HEK293 (cell line): ENCODE measurements around the gene SNRPA1.
A peak's percentile ranks its signal among the peaks of the same experiment; 100 is the strongest.

Experiments used
- CTCF ChIA-PET: fragments of 350-600 bp; formaldehyde crosslinking; extraction: SDS; loops from one replicate; lab custom pipeline; 2021; ENCODE audit warnings: antibody characterized with exemption; lab: Yijun Ruan, JAX
- POLR2A ChIA-PET: fragments of 300-600 bp; formaldehyde crosslinking; extraction: SDS; loops from one replicate; lab custom pipeline; 2020; ENCODE audit warnings: antibody characterized with exemption, inconsistent platforms; lab: Yijun Ruan, JAX
- H3K27ac ChIP-seq: fragments of 200-500 bp; sonication (Bioruptor generic); 2 replicates; pipeline ENCODE4 v1.5.1; 2014; ENCODE audit warnings: low read depth, low read length, control low read depth, inconsistent platforms; ENCODE audit errors: extremely low read depth
- H3K36me3 ChIP-seq, 2 experiments: fragments of 200-500 bp in 1 of 2; sonication (Bioruptor generic) in 1 of 2; 1 replicate in 1 of 2; 2 replicates in 1 of 2; pipeline ENCODE4 v1.5.1; 2014 to 2017; ENCODE audit warnings: inconsistent platforms in 2 of 2, low read length in 2 of 2; ENCODE audit not compliant: control insufficient read depth in 2 of 2, insufficient read depth in 1 of 2
- H3K4me1 ChIP-seq: fragments of 200-500 bp; sonication (Bioruptor generic); 2 replicates; pipeline ENCODE4 v1.5.1; 2014; ENCODE audit warnings: mild to moderate bottlenecking, low read length, inconsistent platforms; ENCODE audit not compliant: control insufficient read depth, insufficient read depth
- H3K4me3 ChIP-seq: 2 replicates; pipeline ENCODE4 v1.5.1; 2011; ENCODE audit warnings: low read depth, mild to moderate bottlenecking, control low read depth, low read length, moderate library complexity
- H3K9me3 ChIP-seq: fragments of 200-500 bp; sonication (Bioruptor generic); 2 replicates; pipeline ENCODE4 v1.5.1; 2014; ENCODE audit warnings: low read depth, low read length, inconsistent platforms; ENCODE audit not compliant: control insufficient read depth, insufficient read depth
- HOXC10 ChIP-seq: sonication (generic); formaldehyde crosslinking; IDR thresholded peaks from 2 replicates; pipeline ENCODE4 v1.8.1; 2023; ENCODE audit warnings: mild to moderate bottlenecking, missing genetic modification reagents
- KLF10 ChIP-seq: fragments of 450-650 bp; IDR thresholded peaks from 2 replicates; pipeline ENCODE4 v1.5.1; 2018; ENCODE audit warnings: missing biosample characterization, mild to moderate bottlenecking, missing genetic modification characterization
- KLF17 ChIP-seq: fragments of 450-650 bp; formaldehyde crosslinking; IDR thresholded peaks from 2 replicates; pipeline ENCODE4 v1.5.1; 2016; ENCODE audit warnings: missing biosample characterization, missing genetic modification characterization
- OSR2 ChIP-seq: fragments of 450-650 bp; formaldehyde crosslinking; IDR thresholded peaks from 2 replicates; pipeline ENCODE4 v1.5.1; 2016; ENCODE audit warnings: missing biosample characterization, missing genetic modification characterization
- PRDM1 ChIP-seq: fragments of 450-650 bp; formaldehyde crosslinking; IDR thresholded peaks from 2 replicates; pipeline ENCODE4; 2016; ENCODE audit warnings: missing biosample characterization, missing genetic modification characterization
- SCRT1 ChIP-seq: fragments of 450-650 bp; formaldehyde crosslinking; IDR thresholded peaks from 2 replicates; pipeline ENCODE4 v1.5.1; 2016; ENCODE audit warnings: missing biosample characterization, missing genetic modification characterization, borderline replicate concordance
- SETDB1 ChIP-seq: IDR thresholded peaks from one replicate; pipeline ENCODE4 v1.6.1; 2017; ENCODE audit warnings: mild to moderate bottlenecking, low read length, moderate library complexity, mixed read lengths; ENCODE audit not compliant: insufficient read length
- TRIM28 ChIP-seq: IDR thresholded peaks from 2 replicates; pipeline ENCODE4 v1.6.1; 2011; ENCODE audit warnings: low read length, control low read depth, borderline replicate concordance
- YY1 ChIP-seq: fragments of 450-650 bp; formaldehyde crosslinking; IDR thresholded peaks from 2 replicates; pipeline ENCODE4 v1.5.1; 2018; ENCODE audit warnings: missing biosample characterization, missing genetic modification characterization
- YY2 ChIP-seq: fragments of 450-650 bp; formaldehyde crosslinking; IDR thresholded peaks from 2 replicates; pipeline ENCODE4 v1.5.1; 2016; ENCODE audit warnings: missing biosample characterization, missing genetic modification characterization
- ZBTB10 ChIP-seq: fragments of 450-650 bp; formaldehyde crosslinking; IDR thresholded peaks from 2 replicates; pipeline ENCODE4 v1.5.1; 2016; ENCODE audit warnings: missing biosample characterization, missing genetic modification characterization
- ZIC2 ChIP-seq: fragments of 450-650 bp; formaldehyde crosslinking; IDR thresholded peaks from 2 replicates; pipeline ENCODE4 v1.5.1; 2016; ENCODE audit warnings: missing biosample characterization, missing genetic modification characterization
- ZNF18 ChIP-seq: fragments of 450-650 bp; formaldehyde crosslinking; IDR thresholded peaks from 2 replicates; pipeline ENCODE4 v1.5.1; 2016; ENCODE audit warnings: missing biosample characterization, missing genetic modification characterization
- ZNF184 ChIP-seq: fragments of 450-650 bp; IDR thresholded peaks from 2 replicates; pipeline ENCODE4 v1.5.1; 2018; ENCODE audit warnings: missing biosample characterization, mild to moderate bottlenecking, missing genetic modification characterization
- ZNF2 ChIP-seq: fragments of 450-650 bp; formaldehyde crosslinking; IDR thresholded peaks from 2 replicates; pipeline ENCODE4 v1.5.1; 2016; ENCODE audit warnings: missing biosample characterization, missing genetic modification characterization
- ZNF202 ChIP-seq: fragments of 450-650 bp; formaldehyde crosslinking; IDR thresholded peaks from 2 replicates; pipeline ENCODE4 v1.5.1; 2016; ENCODE audit warnings: missing biosample characterization, missing genetic modification characterization, borderline replicate concordance
- ZNF221 ChIP-seq: fragments of 450-650 bp; formaldehyde crosslinking; IDR thresholded peaks from 2 replicates; pipeline ENCODE4 v1.5.1; 2017; ENCODE audit warnings: missing biosample characterization, missing genetic modification characterization, borderline replicate concordance
- ZNF239 ChIP-seq: fragments of 450-650 bp; formaldehyde crosslinking; IDR thresholded peaks from 2 replicates; pipeline ENCODE4 v1.5.1; 2016; ENCODE audit warnings: missing biosample characterization, missing genetic modification characterization
- ZNF398 ChIP-seq: fragments of 450-650 bp; formaldehyde crosslinking; IDR thresholded peaks from 2 replicates; pipeline ENCODE4 v1.5.1; 2017; ENCODE audit warnings: missing biosample characterization, missing genetic modification characterization
- ZNF426 ChIP-seq: fragments of 450-650 bp; formaldehyde crosslinking; IDR thresholded peaks from 2 replicates; pipeline ENCODE4 v1.5.1; 2017; ENCODE audit warnings: missing biosample characterization, missing genetic modification characterization, mild to moderate bottlenecking, inconsistent platforms, moderate library complexity
- ZNF513 ChIP-seq: fragments of 450-650 bp; IDR thresholded peaks from 2 replicates; pipeline ENCODE4 v1.5.1; 2018; ENCODE audit warnings: missing biosample characterization, missing genetic modification characterization
- ZNF560 ChIP-seq: fragments of 450-650 bp; formaldehyde crosslinking; IDR thresholded peaks from 2 replicates; pipeline ENCODE4 v1.5.1; 2017; ENCODE audit warnings: missing biosample characterization, missing genetic modification characterization, borderline replicate concordance
- ZNF623 ChIP-seq: fragments of 450-650 bp; formaldehyde crosslinking; IDR thresholded peaks from 2 replicates; pipeline ENCODE4 v1.5.1; 2016; ENCODE audit warnings: missing biosample characterization, missing genetic modification characterization
- ZNF624 ChIP-seq: fragments of 450-650 bp; formaldehyde crosslinking; IDR thresholded peaks from 2 replicates; pipeline ENCODE4 v1.5.1; 2017; ENCODE audit warnings: missing biosample characterization, missing genetic modification characterization
- ZNF629 ChIP-seq: fragments of 450-650 bp; formaldehyde crosslinking; IDR thresholded peaks from 2 replicates; pipeline ENCODE4 v1.5.1; 2017; ENCODE audit warnings: missing biosample characterization, missing genetic modification characterization
- ZNF664 ChIP-seq: fragments of 450-650 bp; formaldehyde crosslinking; IDR thresholded peaks from 2 replicates; pipeline ENCODE4 v1.5.1; 2016; ENCODE audit warnings: missing biosample characterization, missing genetic modification characterization
- ZNF776 ChIP-seq: fragments of 450-650 bp; formaldehyde crosslinking; IDR thresholded peaks from 2 replicates; pipeline ENCODE4 v1.5.0; 2017; ENCODE audit warnings: missing biosample characterization, missing genetic modification characterization, borderline replicate concordance
- ZSCAN5A ChIP-seq: fragments of 450-650 bp; formaldehyde crosslinking; IDR thresholded peaks from 2 replicates; pipeline ENCODE4 v1.5.1; 2016; ENCODE audit warnings: missing biosample characterization, missing genetic modification characterization

Gene SNRPA1

GRCh38 chr15:101277038-101277822 is 17.8 kb downstream of the SNRPA1 start, which contains the start of gene SELENOS:
SELENOS (minus strand) TSS chr15:101277485; CDS start chr15:101277417, 68 bp downstream.
- Histone ChIP-seq H3K27ac (peak within 1 kb of the TSS; percentile 77), H3K4me1 (no peaks in the 10 kb centered on the region), H3K4me3 (peak within 1 kb of the TSS; percentile 60), H3K9me3 (no peaks in the 10 kb centered on the region), H3K36me3 (peaks cover 57 to 60% of the 10 kb centered on the region in 2 experiments)
- ChIA-PET POLR2A (interaction anchor here (1.3 to 2.4 kb wide), 3 partner anchors 9 to 25 kb away, joined by 3 to 13 read pairs (median 9); partner anchors contain the start of genes CHSY1 and SNRPA1), CTCF (interaction anchor here (0.9 to 1.4 kb wide), 3 partner anchors 19 to 364 kb away, joined by 3 to 5 read pairs (median 5); no protein-coding TSS in a partner anchor)
- no peak for TF ChIP-seq ZNF776 (tag by site-specific recombination)
- no peak for TF ChIP-seq SCRT1 (tag by site-specific recombination)
- no peak for TF ChIP-seq ZIC2 (tag by site-specific recombination)
- TF ChIP-seq YY2 (tag by site-specific recombination): no peak; the same call in 1 of the 2 replicates
- no peak for TF ChIP-seq ZBTB10 (tag by site-specific recombination)
- TF ChIP-seq ZNF664: no peak
- TF ChIP-seq ZNF398 (tag by site-specific recombination): no peak
- TF ChIP-seq ZNF239: no peak
- no peak for TF ChIP-seq ZNF513 (tag by site-specific recombination)
- no peak for TF ChIP-seq ZNF221 (tag by site-specific recombination)
- TF ChIP-seq ZNF202 (tag by site-specific recombination): no peak
- TF ChIP-seq KLF10: peak; percentile 97
- TF ChIP-seq YY1 (tag by site-specific recombination): peak; percentile 75; the same call in 1 of the 2 replicates
- TF ChIP-seq PRDM1 (tag by site-specific recombination): no peak
- TF ChIP-seq ZNF629: no peak
- peak; percentile 41; the same call in 1 of the 2 replicates for TF ChIP-seq KLF17 (tag by site-specific recombination)
- no peak for TF ChIP-seq ZSCAN5A
- TF ChIP-seq ZNF2 (tag by site-specific recombination): no peak
- TF ChIP-seq ZNF624 (tag by site-specific recombination): no peak
- TF ChIP-seq ZNF18 (tag by site-specific recombination): no peak
- no peak for TF ChIP-seq ZNF426 (tag by site-specific recombination)
- no peak for TF ChIP-seq ZNF560 (tag by site-specific recombination)
- no peak for TF ChIP-seq ZNF623 (tag by site-specific recombination)
- no peak for TF ChIP-seq OSR2 (tag by site-specific recombination)
- no peak for TF ChIP-seq SETDB1
- no peak for TF ChIP-seq ZNF184
- TF ChIP-seq TRIM28: no peak; the same call in 1 of the 2 replicates
- peak; percentile 60; the same call in 1 of the 2 replicates for TF ChIP-seq HOXC10 (CRISPR knock-in tag)
